Endometrial microvascular endothelial cells (primary cell): Measurements from ENCODE around the gene HCRTR2. TPM values are rescaled to one million over a fixed set of nuclear protein-coding genes. Genes with fewer than 3 reads are reported as not detected.
"Not testable (repeated sequence)": the region's sequence is repeated elsewhere in the genome, so short reads cannot be mapped to it uniquely, and the experiment has no call there.

Experiments used
- in situ Hi-C: cut with HindIII; loops from 2 replicates; pipeline ENCODE4 v1.10.0; 2017; ENCODE audit warnings: low sequenced_read_pairs, low pct_unique_long_range_greater_than_20kb; ENCODE audit errors: inconsistent ontology term
- total RNA-seq: library from RNA; depleted of rRNA; stranded (reverse); fragments of >200 nt; gene quantifications from one replicate; pipeline ENCODE4 v1.2.3, GENCODE V29; 2015; ENCODE audit errors: inconsistent ontology term

Gene HCRTR2
- not detected for total RNA-seq

GRCh38 chr6:55174211-55175026 lies at the start of gene HCRTR2:
HCRTR2 (plus strand) TSS chr6:55174515; CDS start chr6:55174588, 73 bp downstream.
- in situ Hi-C loops = no loop called here

GRCh38 chr6:55130806-55131324 lies 43.5 kb upstream of the HCRTR2 start:
- in situ Hi-C loops = no loop called here

GRCh38 chr6:55131616-55132015 lies 42.7 kb upstream of the HCRTR2 start:
- in situ Hi-C loops = no loop called here

GRCh38 chr6:55136916-55137315 lies 37.4 kb upstream of the HCRTR2 start:
- in situ Hi-C loops = no loop called here

- in situ Hi-C loops = no loop called here
Measured at GRCh38 chr6:55137929-55138693, 36.2 kb upstream of the HCRTR2 start.

- in situ Hi-C loops = no loop called here
Measured at GRCh38 chr6:55141611-55142010, 32.7 kb upstream of the HCRTR2 start.

GRCh38 chr6:55142610-55143009 lies 31.7 kb upstream of the HCRTR2 start:
- in situ Hi-C loops = no loop called here

GRCh38 chr6:55153284-55153683 lies 21.0 kb upstream of the HCRTR2 start:
- in situ Hi-C loops = no loop called here

- in situ Hi-C loops = not testable (repeated sequence)
Measured at GRCh38 chr6:55158784-55159183, 15.5 kb upstream of the HCRTR2 start.

- in situ Hi-C loops = no loop called here
Measured at GRCh38 chr6:55167860-55168259, 6.5 kb upstream of the HCRTR2 start.

GRCh38 chr6:55175078-55176049 lies 1.0 kb downstream of the HCRTR2 start:
- in situ Hi-C loops = no loop called here

GRCh38 chr6:55176958-55177357 lies 2.6 kb downstream of the HCRTR2 start:
- in situ Hi-C loops = no loop called here

- in situ Hi-C loops = no loop called here
Measured at GRCh38 chr6:55180258-55180657, 5.9 kb downstream of the HCRTR2 start.

GRCh38 chr6:55182016-55182650 lies 7.8 kb downstream of the HCRTR2 start:
- in situ Hi-C loops = no loop called here

GRCh38 chr6:55184782-55185530 lies 10.6 kb downstream of the HCRTR2 start:
- in situ Hi-C loops = no loop called here

GRCh38 chr6:55198715-55199114 lies 24.4 kb downstream of the HCRTR2 start:
- in situ Hi-C loops = no loop called here

GRCh38 chr6:55199239-55199638 lies 24.9 kb downstream of the HCRTR2 start:
- in situ Hi-C loops = no loop called here
